Muscle of leg (tissue), 11 donors: ENCODE data around the gene DOCK3. TPM values are rescaled to one million over a fixed set of nuclear protein-coding genes. Genes with fewer than 3 reads are reported as not detected.
A peak's percentile ranks its signal among the peaks of the same experiment; 100 is the strongest.

Experiments
- DNase-seq: peaks from one replicate; pipeline ENCODE4 v3.0.0; 2013
- H3K27ac ChIP-seq: one replicate; pipeline ENCODE4 v1.5.1; 2013; ENCODE audit warnings: mild to moderate bottlenecking, low read length, control low read depth
- H3K27me3 ChIP-seq: one replicate; pipeline ENCODE4 v1.6.1; 2013; ENCODE audit warnings: low read length; ENCODE audit not compliant: control insufficient read depth, insufficient read depth
- H3K36me3 ChIP-seq: one replicate; pipeline ENCODE4 v1.6.1; 2013; ENCODE audit warnings: low read length; ENCODE audit not compliant: control insufficient read depth, insufficient read depth
- H3K4me1 ChIP-seq: one replicate; pipeline ENCODE4 v1.6.1; 2013; ENCODE audit warnings: low read length; ENCODE audit not compliant: control insufficient read depth, insufficient read depth
- H3K4me3 ChIP-seq: one replicate; pipeline ENCODE4 v1.5.1; 2013; ENCODE audit warnings: low read length, control low read depth
- H3K9me3 ChIP-seq: replicated peaks from 2 replicates; pipeline ENCODE4 v1.6.1; 2013; ENCODE audit warnings: low read depth, low read length; ENCODE audit not compliant: control insufficient read depth
- WGBS: methylation state at CpG from one replicate; pipeline ENCODE4 v1.1.5; 2013; ENCODE audit warnings: missing lambda C conversion rate; ENCODE audit not compliant: insufficient coverage; 5-methylcytosine and 5-hydroxymethylcytosine counted together
- polyA plus RNA-seq, 8 donors: library from polyadenylated mRNA; unstranded; fragments of 120-200 nt; gene quantifications; one replicate each; pipeline versions ENCODE4 v1.2.1 to v1.2.3, GENCODE V29; 2013; ENCODE audit warnings: inconsistent platforms in 1 of 8, low replicate concordance in 1 of 8; ENCODE audit not compliant: insufficient read length in 8 of 8, insufficient read depth in 1 of 8
- total RNA-seq: library from RNA; stranded (reverse); fragments of 120-200 nt; gene quantifications from one replicate; pipeline ENCODE4 v1.2.4, GENCODE V29; 2013

The DOCK3 gene
- total and polyA plus RNA-seq, 9 donors: 0.08 to 0.48 (median 0.17) TPM

DNA sequence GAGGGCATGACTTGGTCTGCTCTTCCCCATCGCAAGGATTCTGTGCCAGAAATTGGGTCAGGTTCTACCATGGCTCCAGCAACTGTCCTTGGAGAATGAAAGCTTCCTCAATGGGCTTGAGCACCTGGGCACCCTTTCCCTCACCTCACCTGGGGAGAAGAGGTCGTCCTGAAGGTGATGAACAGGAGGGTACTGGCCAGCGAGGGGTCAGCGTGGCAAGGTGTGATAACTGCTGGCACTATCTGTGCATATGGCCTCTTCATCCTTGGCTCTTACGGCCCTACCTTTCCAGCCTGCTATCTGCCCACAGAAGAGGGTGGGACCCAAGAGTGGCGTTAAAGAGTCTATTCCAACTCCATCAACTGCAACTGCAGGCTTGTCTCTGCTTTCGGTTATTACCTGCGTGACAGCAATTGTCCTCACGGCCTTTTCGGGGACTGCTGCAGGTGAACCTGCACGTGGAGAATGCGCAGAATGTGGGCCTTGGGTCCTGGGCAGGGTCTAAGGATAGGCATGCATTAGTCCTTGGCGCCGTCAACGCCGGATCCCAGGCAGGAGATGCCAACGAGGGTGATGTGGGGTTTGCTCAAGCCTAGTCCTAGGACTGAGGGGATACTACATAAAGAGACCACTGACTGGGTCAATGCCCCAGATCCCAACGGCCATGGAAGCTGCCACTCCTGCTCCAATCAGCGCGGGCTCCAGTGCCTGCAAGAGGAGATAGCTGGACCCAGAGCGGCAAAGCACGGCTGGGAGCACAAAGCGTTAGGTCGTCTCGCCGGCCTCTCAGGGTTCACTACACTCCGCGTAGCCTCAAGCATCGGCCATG is 715.7 kb downstream of the DOCK3 start:
- Histone ChIP-seq H3K4me1 (peaks cover 51% of the 10 kb centered on the region), H3K4me3 (peak overlapping the region; percentile 50), H3K36me3 (peaks cover 74% of the 10 kb centered on the region), H3K27me3 (no peaks in the 10 kb centered on the region), H3K9me3 (peaks cover 6% of the 10 kb centered on the region), H3K27ac (peak overlapping the region; percentile 78)
- 41% methylated on average over 28 of the region's 29 CpGs for WGBS
- DNase-seq: no peak

DNA sequence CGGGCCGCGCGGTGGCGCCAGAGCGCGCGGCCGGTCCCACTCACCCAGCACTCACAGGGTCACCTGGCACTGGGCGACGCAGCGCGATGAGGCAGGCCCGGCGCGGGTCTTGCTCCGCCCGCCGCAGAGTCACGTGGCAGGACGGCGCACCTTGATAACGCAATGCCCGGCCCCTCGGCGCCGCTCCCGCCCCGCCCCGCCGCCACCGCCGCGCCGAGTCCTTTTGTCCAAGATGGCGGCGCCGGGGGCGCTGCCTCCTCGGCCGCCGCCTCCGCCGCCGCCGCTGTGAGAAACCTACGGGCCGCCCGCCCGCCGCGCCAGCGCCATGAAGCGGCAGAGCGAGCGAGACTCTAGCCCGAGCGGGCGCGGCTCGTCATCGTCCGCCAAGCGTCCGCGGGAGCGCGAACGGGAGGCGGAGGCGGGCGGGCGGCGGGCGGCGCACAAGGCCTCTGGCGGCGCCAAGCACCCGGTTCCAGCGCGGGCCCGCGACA is 716.4 kb downstream of the DOCK3 start, which contains the start of gene RBM15B:
TSS of gene RBM15B (plus strand) at position 211 of the 491 bp plus-strand sequence. CDS start at position 326, 115 bp downstream.
- peaks cover 46% of the 10 kb centered on the region for H3K4me1 ChIP-seq
- under 1% methylated on average over 83 of the region's 83 CpGs for WGBS

GRCh38 chr3:51391566-51392354 is 717.0 kb downstream of the DOCK3 start:
- peak overlapping the region; percentile 76 for H3K27ac ChIP-seq
- H3K36me3 ChIP-seq: peaks cover 78% of the 10 kb centered on the region
- H3K9me3 ChIP-seq: peaks cover 6% of the 10 kb centered on the region
- H3K27me3 ChIP-seq: no peaks in the 10 kb centered on the region
- 5% methylated on average over 113 of the region's 115 CpGs for WGBS
- peaks cover 40% of the 10 kb centered on the region for H3K4me1 ChIP-seq
- peak; percentile 31 for DNase-seq
- H3K4me3 ChIP-seq: peak overlapping the region; percentile 71

More for the DNA sequence above, 716.4 kb downstream of the DOCK3 start, which contains the start of gene RBM15B:
- Histone ChIP-seq H3K9me3 (peaks cover 6% of the 10 kb centered on the region), H3K36me3 (peaks cover 78% of the 10 kb centered on the region), H3K27ac (peak within 1 kb of the TSS; percentile 78), H3K4me3 (peak within 1 kb of the TSS; percentile 71), H3K27me3 (no peaks in the 10 kb centered on the region)
- peak; percentile 99 for DNase-seq

DNA sequence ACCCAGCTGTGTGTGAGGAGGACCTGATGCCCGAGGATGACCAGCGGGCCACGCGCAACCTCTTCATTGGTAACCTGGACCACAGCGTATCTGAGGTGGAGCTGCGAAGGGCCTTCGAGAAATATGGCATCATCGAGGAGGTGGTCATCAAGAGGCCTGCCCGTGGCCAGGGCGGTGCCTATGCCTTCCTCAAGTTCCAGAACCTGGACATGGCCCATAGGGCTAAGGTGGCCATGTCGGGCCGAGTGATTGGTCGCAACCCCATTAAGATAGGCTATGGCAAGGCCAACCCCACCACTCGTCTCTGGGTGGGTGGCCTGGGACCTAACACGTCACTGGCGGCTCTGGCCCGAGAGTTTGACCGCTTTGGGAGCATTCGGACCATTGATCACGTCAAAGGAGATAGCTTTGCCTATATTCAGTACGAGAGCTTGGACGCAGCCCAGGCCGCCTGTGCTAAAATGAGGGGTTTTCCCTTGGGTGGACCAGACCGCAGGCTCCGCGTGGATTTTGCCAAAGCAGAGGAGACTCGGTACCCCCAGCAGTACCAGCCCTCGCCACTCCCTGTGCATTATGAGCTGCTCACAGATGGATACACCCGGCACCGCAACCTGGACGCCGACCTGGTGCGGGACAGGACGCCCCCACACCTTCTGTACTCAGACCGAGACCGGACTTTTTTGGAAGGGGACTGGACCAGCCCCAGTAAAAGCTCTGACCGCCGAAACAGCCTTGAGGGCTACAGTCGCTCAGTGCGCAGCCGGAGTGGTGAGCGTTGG is 717.8 kb downstream of the DOCK3 start:
- H3K4me3 ChIP-seq: peak overlapping the region; percentile 71
- H3K9me3 ChIP-seq: peaks cover 6% of the 10 kb centered on the region
- H3K27ac ChIP-seq: no peak overlapping the region
- 89% methylated on average over 42 of the region's 42 CpGs for WGBS
- H3K27me3 ChIP-seq: no peaks in the 10 kb centered on the region
- H3K36me3 ChIP-seq: peaks cover 81% of the 10 kb centered on the region
- peaks cover 36% of the 10 kb centered on the region for H3K4me1 ChIP-seq
- DNase-seq: no peak

GRCh38 chr3:51393134-51393495 is 718.4 kb downstream of the DOCK3 start:
- peaks cover 6% of the 10 kb centered on the region for H3K9me3 ChIP-seq
- no peak overlapping the region for H3K27ac ChIP-seq
- H3K36me3 ChIP-seq: peaks cover 75% of the 10 kb centered on the region
- peaks cover 31% of the 10 kb centered on the region for H3K4me1 ChIP-seq
- DNase-seq: no peak
- 94% methylated on average over 10 of the region's 17 CpGs for WGBS
- no peaks in the 10 kb centered on the region for H3K27me3 ChIP-seq
- H3K4me3 ChIP-seq: no peak overlapping the region

DNA sequence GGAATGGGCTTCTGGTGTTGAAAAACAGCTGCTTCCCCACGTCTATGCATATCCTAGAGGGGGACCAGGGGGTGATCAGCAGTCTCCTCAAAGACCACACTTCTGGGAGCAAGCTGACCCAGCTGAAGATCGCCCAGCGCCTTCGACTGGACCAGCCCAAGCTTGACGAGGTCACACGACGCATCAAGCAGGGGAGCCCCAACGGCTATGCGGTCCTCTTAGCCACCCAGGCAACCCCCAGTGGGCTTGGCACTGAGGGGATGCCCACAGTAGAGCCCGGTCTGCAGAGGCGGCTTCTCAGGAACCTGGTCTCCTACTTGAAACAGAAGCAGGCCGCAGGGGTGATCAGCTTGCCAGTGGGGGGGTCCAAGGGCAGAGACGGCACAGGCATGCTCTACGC is 718.8 kb downstream of the DOCK3 start:
- Histone ChIP-seq H3K27me3 (no peaks in the 10 kb centered on the region), H3K4me3 (no peak overlapping the region), H3K27ac (no peak overlapping the region), H3K9me3 (peaks cover 6% of the 10 kb centered on the region), H3K4me1 (peaks cover 31% of the 10 kb centered on the region), H3K36me3 (peaks cover 74% of the 10 kb centered on the region)
- no peak for DNase-seq
- WGBS: 95% methylated on average over 14 of the region's 14 CpGs

DNA sequence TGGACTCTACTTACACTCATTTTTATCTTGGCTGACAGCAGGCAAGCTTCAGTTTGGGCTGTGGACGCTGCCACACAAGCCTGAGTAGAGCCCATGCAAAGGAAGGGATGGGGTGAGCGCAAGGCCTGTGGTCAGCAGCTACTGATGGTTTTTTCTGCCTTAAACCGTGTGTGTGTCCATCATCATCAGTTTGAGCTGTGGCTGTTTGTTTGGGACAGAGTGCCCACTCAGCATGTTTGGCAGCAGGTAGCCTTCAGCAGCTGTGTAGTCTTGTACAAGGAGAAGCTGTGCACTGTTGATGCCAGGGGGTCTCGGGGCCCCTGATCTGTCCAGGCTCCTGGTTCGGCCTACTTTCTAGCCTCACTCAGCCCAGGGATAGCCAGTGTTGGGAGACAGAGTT is 719.8 kb downstream of the DOCK3 start:
- DNase-seq: no peak
- WGBS: 93% methylated on average over 3 of the region's 5 CpGs
- Histone ChIP-seq H3K27ac (no peak overlapping the region), H3K27me3 (no peaks in the 10 kb centered on the region), H3K9me3 (peaks cover 6% of the 10 kb centered on the region), H3K36me3 (peaks cover 70% of the 10 kb centered on the region), H3K4me3 (no peak overlapping the region), H3K4me1 (peaks cover 31% of the 10 kb centered on the region)

GRCh38 chr3:51395493-51396213 is 720.9 kb downstream of the DOCK3 start:
- Histone ChIP-seq H3K27ac (no peak overlapping the region), H3K4me1 (peaks cover 23% of the 10 kb centered on the region), H3K9me3 (peaks cover 6% of the 10 kb centered on the region), H3K4me3 (no peak overlapping the region), H3K36me3 (peaks cover 74% of the 10 kb centered on the region), H3K27me3 (no peaks in the 10 kb centered on the region)
- no peak for DNase-seq
- 77% methylated on average over 8 of the region's 12 CpGs for WGBS

DNA sequence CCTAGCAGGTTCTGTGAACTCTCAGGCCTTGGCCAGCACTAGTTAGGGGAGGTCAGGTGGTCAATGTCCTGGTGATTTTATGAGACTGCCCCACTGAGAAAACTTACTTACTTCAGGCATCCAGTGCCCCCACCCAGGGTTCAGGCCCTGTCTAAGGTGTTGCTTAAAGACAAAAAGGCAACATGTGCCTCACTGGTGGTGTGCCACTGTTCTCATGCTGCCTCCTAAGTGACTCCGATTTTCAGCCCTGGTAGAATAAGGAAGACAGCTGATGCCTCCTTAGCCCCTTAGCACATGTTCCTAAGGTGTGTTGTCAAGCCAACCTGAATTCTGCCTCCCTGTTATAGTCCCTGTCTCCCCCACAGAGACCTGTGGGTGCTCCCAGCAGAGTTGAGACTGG is 721.7 kb downstream of the DOCK3 start:
- peaks cover 74% of the 10 kb centered on the region for H3K36me3 ChIP-seq
- H3K27ac ChIP-seq: no peak overlapping the region
- no peaks in the 10 kb centered on the region for H3K27me3 ChIP-seq
- no peak for DNase-seq
- peaks cover 6% of the 10 kb centered on the region for H3K9me3 ChIP-seq
- H3K4me1 ChIP-seq: peaks cover 22% of the 10 kb centered on the region
- no peak overlapping the region for H3K4me3 ChIP-seq
- 80% methylated on average over 1 of the region's 1 CpG for WGBS
